ENCODE measurements around the gene NCK2. TPM values are rescaled to one million over a fixed set of nuclear protein-coding genes. Genes with fewer than 3 reads are reported as not detected.

Gene NCK2
- polyA plus RNA-seq, 3 donors = 2.5 to 18.2 (median 7.6) TPM

DNA sequence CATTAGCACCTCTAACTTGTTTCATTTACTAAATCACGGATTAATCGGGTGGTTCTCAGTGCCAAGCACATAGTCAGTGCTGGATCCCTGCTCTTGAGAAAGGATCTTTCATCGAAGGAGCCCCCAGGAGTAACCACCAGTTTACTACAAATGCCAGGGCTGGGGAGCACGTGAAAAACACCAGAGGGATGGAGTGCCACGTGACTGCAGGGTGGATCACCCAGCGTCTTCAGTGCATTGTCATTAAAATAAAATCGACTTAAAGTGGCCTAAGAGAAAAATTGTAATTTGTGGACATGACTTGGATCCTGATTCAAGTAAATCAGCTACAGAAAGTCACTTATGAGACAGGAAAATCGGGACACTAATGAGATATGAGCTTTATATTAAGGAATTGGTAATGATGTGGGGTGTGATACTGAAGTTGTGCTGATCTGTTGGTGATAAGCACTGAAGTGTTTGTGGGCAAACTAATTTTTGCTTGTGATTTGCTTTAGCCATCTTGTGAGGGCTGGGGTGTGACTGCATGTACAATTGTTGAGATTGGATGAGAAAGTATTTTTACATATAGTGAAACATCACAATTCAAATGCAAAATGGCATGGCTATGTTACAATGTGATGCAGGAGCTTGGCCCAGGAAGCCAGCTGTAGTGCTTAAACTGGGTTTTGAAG lies 63.8 kb downstream of the NCK2 start:
- 99% methylated on average over 8 of the region's 8 CpGs for WGBS (ENCODE audit: insufficient coverage)
- intact Hi-C loops (cut with micrococcal nuclease) = no loop called here
- peaks cover 0 to 2% (median 0%) of the 10 kb centered on the region in 3 donors for H3K27me3 Mint-ChIP-seq (ENCODE audit: low read depth in 3 of 3)

DNA sequence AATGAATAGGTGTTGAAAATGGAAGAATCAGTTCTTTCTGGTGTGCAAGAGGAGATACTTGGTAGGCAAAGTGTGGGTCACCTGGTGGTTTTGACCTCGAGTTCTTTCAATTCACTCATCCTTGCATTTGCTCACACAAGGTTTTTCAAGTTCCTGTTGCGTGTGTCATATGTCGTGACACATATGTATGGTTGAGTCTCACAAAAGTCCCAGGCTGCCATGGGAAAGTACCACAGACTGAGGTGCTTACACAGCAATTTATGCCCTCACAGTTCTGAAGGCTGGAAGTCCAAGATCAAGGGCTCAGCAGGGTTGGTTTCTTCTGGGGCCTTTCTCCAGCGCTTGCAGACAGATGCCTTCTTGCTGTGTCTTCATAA lies 64.4 kb downstream of the NCK2 start:
- Histone ChIP-seq H4K20me1 (ENCODE audit: insufficient read depth, low read length) (peaks cover 51% of the 10 kb centered on the region), H3K4me2 (replicated peaks; ENCODE audit: extremely low read depth, low read length, poor library complexity, severe bottlenecking) (no peak overlapping the region), H3K4me3 (replicated peaks in 1 of 3; ENCODE audit: low read depth in 2 of 3, low read length in 3 of 3) (no peak overlapping the region), H2AFZ (ENCODE audit: insufficient read depth, low read depth, low read length, poor library complexity, severe bottlenecking) (no peak overlapping the region), H3K9me3 (replicated peaks in 1 of 2; ENCODE audit: control insufficient read depth in 1 of 2, insufficient read depth in 1 of 2, low read length in 2 of 2) (no peaks in the 10 kb centered on the region), H3K9ac (ENCODE audit: insufficient read depth, low read length, poor library complexity, severe bottlenecking) (no peak overlapping the region), H3K27ac (ENCODE audit: low read depth in 1 of 2, low read length in 2 of 2) (no peak overlapping the region), H3K79me2 (ENCODE audit: insufficient read depth, low read length) (peaks cover 90% of the 10 kb centered on the region), H3K27me3 (ENCODE audit: control insufficient read depth in 2 of 2, insufficient read depth in 2 of 2, low read length in 2 of 2) (no peaks in the 10 kb centered on the region), H3K4me1 (ENCODE audit: control insufficient read depth in 1 of 2, insufficient read depth in 2 of 2, low read length in 2 of 2) (no peaks in the 10 kb centered on the region), H3K36me3 (replicated peaks in 1 of 2; ENCODE audit: control insufficient read depth in 1 of 2, insufficient read depth in 2 of 2, low read length in 2 of 2) (no peaks in the 10 kb centered on the region)
- intact Hi-C loops (cut with micrococcal nuclease) = no loop called here
- peak in 1 of 3 donors; percentile 65 for DNase-seq
- TF ChIP-seq, protein P1, sequence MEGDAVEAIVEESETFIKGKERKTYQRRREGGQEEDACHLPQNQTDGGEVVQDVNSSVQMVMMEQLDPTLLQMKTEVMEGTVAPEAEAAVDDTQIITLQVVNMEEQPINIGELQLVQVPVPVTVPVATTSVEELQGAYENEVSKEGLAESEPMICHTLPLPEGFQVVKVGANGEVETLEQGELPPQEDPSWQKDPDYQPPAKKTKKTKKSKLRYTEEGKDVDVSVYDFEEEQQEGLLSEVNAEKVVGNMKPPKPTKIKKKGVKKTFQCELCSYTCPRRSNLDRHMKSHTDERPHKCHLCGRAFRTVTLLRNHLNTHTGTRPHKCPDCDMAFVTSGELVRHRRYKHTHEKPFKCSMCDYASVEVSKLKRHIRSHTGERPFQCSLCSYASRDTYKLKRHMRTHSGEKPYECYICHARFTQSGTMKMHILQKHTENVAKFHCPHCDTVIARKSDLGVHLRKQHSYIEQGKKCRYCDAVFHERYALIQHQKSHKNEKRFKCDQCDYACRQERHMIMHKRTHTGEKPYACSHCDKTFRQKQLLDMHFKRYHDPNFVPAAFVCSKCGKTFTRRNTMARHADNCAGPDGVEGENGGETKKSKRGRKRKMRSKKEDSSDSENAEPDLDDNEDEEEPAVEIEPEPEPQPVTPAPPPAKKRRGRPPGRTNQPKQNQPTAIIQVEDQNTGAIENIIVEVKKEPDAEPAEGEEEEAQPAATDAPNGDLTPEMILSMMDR (IDR thresholded peaks at IDR 0.05) = no peak
- H3K27ac Mint-ChIP-seq = peak overlapping the region in 1 of 7 donors; percentile 11
- 75% methylated on average over 3 of the region's 4 CpGs for WGBS (ENCODE audit: insufficient coverage)
- peaks cover 18% of the 10 kb centered on the region for H3K4me1 Mint-ChIP-seq
- peaks cover 0 to 2% (median 0%) of the 10 kb centered on the region in 3 donors for H3K27me3 Mint-ChIP-seq (ENCODE audit: low read depth in 3 of 3)
- H3K4me3 Mint-ChIP-seq = no peak overlapping the region
- peaks cover 3 to 4% of the 10 kb centered on the region in 2 donors for H3K36me3 Mint-ChIP-seq
- H3K9me3 Mint-ChIP-seq = no peaks in the 10 kb centered on the region

More for the DNA sequence above, 63.8 kb downstream of the NCK2 start:
- Histone ChIP-seq H3K36me3 (replicated peaks in 1 of 2; ENCODE audit: control insufficient read depth in 1 of 2, insufficient read depth in 2 of 2, low read length in 2 of 2) (no peaks in the 10 kb centered on the region), H3K4me2 (replicated peaks; ENCODE audit: extremely low read depth, low read length, poor library complexity, severe bottlenecking) (no peak overlapping the region), H3K27ac (ENCODE audit: low read depth in 1 of 2, low read length in 2 of 2) (no peak overlapping the region), H2AFZ (ENCODE audit: insufficient read depth, low read depth, low read length, poor library complexity, severe bottlenecking) (no peak overlapping the region), H3K27me3 (ENCODE audit: control insufficient read depth in 2 of 2, insufficient read depth in 2 of 2, low read length in 2 of 2) (no peaks in the 10 kb centered on the region), H3K4me3 (replicated peaks in 1 of 3; ENCODE audit: low read depth in 2 of 3, low read length in 3 of 3) (no peak overlapping the region), H3K9me3 (replicated peaks in 1 of 2; ENCODE audit: control insufficient read depth in 1 of 2, insufficient read depth in 1 of 2, low read length in 2 of 2) (no peaks in the 10 kb centered on the region), H4K20me1 (ENCODE audit: insufficient read depth, low read length) (peaks cover 51% of the 10 kb centered on the region), H3K79me2 (ENCODE audit: insufficient read depth, low read length) (peaks cover 88% of the 10 kb centered on the region), H3K9ac (ENCODE audit: insufficient read depth, low read length, poor library complexity, severe bottlenecking) (no peak overlapping the region), H3K4me1 (ENCODE audit: control insufficient read depth in 1 of 2, insufficient read depth in 2 of 2, low read length in 2 of 2) (no peaks in the 10 kb centered on the region)
- Mint-ChIP-seq H3K4me3 (no peak overlapping the region), H3K9me3 (no peaks in the 10 kb centered on the region), H3K36me3 (peaks cover 3 to 4% of the 10 kb centered on the region in 2 donors), H3K27ac (peak overlapping the region in 1 of 7 donors; percentile 13), H3K4me1 (peaks cover 21% of the 10 kb centered on the region)
- DNase-seq = no peak
- TF ChIP-seq, protein P1 (IDR thresholded peaks at IDR 0.05) = no peak

Measured in CD14-positive monocyte (primary cell).